T-cell (primary cell): Measurements from ENCODE around the gene HDHD5. TPM values are rescaled to one million over a fixed set of nuclear protein-coding genes. Genes with fewer than 3 reads are reported as not detected.

ENCODE experiments used
- total RNA-seq, 35 experiments: library from RNA in 6 of 35; stranded (reverse) in 6 of 35; fragments of 120-200 nt in 1 of 35; gene quantifications; one replicate each; pipeline versions ENCODE4 v1.2.1 to v1.2.4 and lab custom pipeline; 2013 to 2026

HDHD5 gene
- total RNA-seq, 5 donors from 2014 or later (not counting 1 experiment from before 2014, with no cell fraction given), result 17.6 to 34.2 (median 30.1) TPM

Other genes starting within 250 kb of the HDHD5 start
- under 1 TPM in 1 of 5 donors, not detected in 4; 0.28 TPM for gene GAB4, start 151.1 kb downstream of the HDHD5 start, total RNA-seq
- 10 to 100 TPM; 38.8 to 72.7 (median 61.8) TPM for gene IL17RA, start 74.3 kb downstream of the HDHD5 start, total RNA-seq
- under 1 TPM in 3 of 5 donors, not detected in 2; 0.13 to 0.19 (median 0.15) TPM for gene TMEM121B, start 37.9 kb downstream of the HDHD5 start, total RNA-seq
- 100 to 1,000 TPM in 3 of 5 donors, 10 to 100 TPM in 2; 88.0 to 146 (median 117) TPM for gene ADA2, start 60.2 kb upstream of the HDHD5 start, total RNA-seq
- 1 to 10 TPM in 1 of 5 donors, under 1 TPM in 3, not detected in 1; 0.09 to 1.1 (median 0.50) TPM for gene CECR2, start 210.2 kb upstream of the HDHD5 start, total RNA-seq